Activated CD8-positive, alpha-beta memory T cell treated with anti-CD3 and anti-CD28 coated beads for 36 hours (primary cell): Measurements from ENCODE around the gene SERPINB7. TPM values are rescaled to one million over a fixed set of nuclear protein-coding genes. Genes with fewer than 3 reads are reported as not detected.

Experiments
- CTCF ChIA-PET: fragments of 350-600 bp; sonication (Branson Sonifier 250); formaldehyde crosslinking; loops from one replicate; lab custom pipeline; 2021; ENCODE audit warnings: antibody characterized with exemption; lab: Charles Lee
- POLR2A ChIA-PET: fragments of 350-600 bp; sonication (Branson Sonifier 250); formaldehyde crosslinking; loops from one replicate; lab custom pipeline; 2021; ENCODE audit warnings: antibody characterized with exemption; lab: Charles Lee
- total RNA-seq, 2 experiments: library from RNA; stranded (reverse); gene quantifications; one replicate each; pipeline ENCODE4 v1.2.3, GENCODE V29; 2021

The SERPINB7 gene
- total RNA-seq, 2 experiments from 2014 or later = not detected

GRCh38 chr18:63832470-63832869 is 57.3 kb downstream of the SERPINB7 start:
- POLR2A ChIA-PET = no interaction called here
- CTCF ChIA-PET = no interaction called here

GRCh38 chr18:63834471-63835113 is 59.4 kb downstream of the SERPINB7 start:
- ChIA-PET CTCF (no interaction called here), POLR2A (no interaction called here)

- POLR2A ChIA-PET = no interaction called here
- CTCF ChIA-PET = no interaction called here
Observed at GRCh38 chr18:63836456-63836855, 61.2 kb downstream of the SERPINB7 start.

- ChIA-PET POLR2A (no interaction called here), CTCF (no interaction called here)
Observed at GRCh38 chr18:63837590-63837989, 62.4 kb downstream of the SERPINB7 start.

- ChIA-PET CTCF (interaction anchor here (2.2 kb wide), 1 partner anchor 325 kb away, joined by 10 read pairs; no protein-coding TSS in a partner anchor), POLR2A (no interaction called here)
Observed at GRCh38 chr18:63843008-63843407, 67.8 kb downstream of the SERPINB7 start.

- CTCF ChIA-PET = interaction anchor here (2.2 kb wide), 1 partner anchor 326 kb away, joined by 10 read pairs; no protein-coding TSS in a partner anchor
- POLR2A ChIA-PET = no interaction called here
Observed at GRCh38 chr18:63844254-63844653, 69.0 kb downstream of the SERPINB7 start.

GRCh38 chr18:63848159-63848558 is 72.9 kb downstream of the SERPINB7 start:
- POLR2A ChIA-PET = no interaction called here
- CTCF ChIA-PET = interaction anchor here (0.7 kb wide), 1 partner anchor 174 kb away, joined by 3 read pairs; no protein-coding TSS in a partner anchor

GRCh38 chr18:63850020-63850419 is 74.8 kb downstream of the SERPINB7 start:
- ChIA-PET CTCF (no interaction called here), POLR2A (no interaction called here)

GRCh38 chr18:63850636-63851035 is 75.4 kb downstream of the SERPINB7 start:
- ChIA-PET CTCF (no interaction called here), POLR2A (no interaction called here)

Other genes with a start within 250 kb of the SERPINB7 start
- gene SERPINB12, start 233.0 kb upstream of the SERPINB7 start, total RNA-seq = not detected
- not detected for gene SERPINB13, start 188.1 kb upstream of the SERPINB7 start, total RNA-seq
- gene SERPINB4, start 131.2 kb upstream of the SERPINB7 start, total RNA-seq = not detected
- gene SERPINB3, start 113.5 kb upstream of the SERPINB7 start, total RNA-seq = not detected
- gene SERPINB11, start 72.5 kb upstream of the SERPINB7 start, total RNA-seq = not detected
- not detected for gene SERPINB2, start 112.3 kb downstream of the SERPINB7 start, total RNA-seq
- not detected for gene SERPINB10, start 132.5 kb downstream of the SERPINB7 start, total RNA-seq
- gene HMSD, start 173.9 kb downstream of the SERPINB7 start, total RNA-seq = 10 to 100 TPM in 1 of 2 experiments, 1 to 10 TPM in 1; 6.9 to 10.8 TPM
- gene SERPINB8, start 194.7 kb downstream of the SERPINB7 start, total RNA-seq = 10 to 100 TPM; 15.2 to 16.8 TPM